Fibroblast of lung (primary cell): ENCODE data around the gene BMP3.

Experiments used
- CTCF ChIP-seq, 2 donors: IDR thresholded peaks in 1 of 2; conservative IDR thresholded peaks in 1 of 2; 1 replicate in 1 of 2; 2 replicates in 1 of 2; pipeline ENCODE4 v1.5.1; 2011 to 2012; ENCODE audit warnings: low read length in 2 of 2, control low read depth in 1 of 2, inconsistent platforms in 1 of 2, low read depth in 1 of 2, mild to moderate bottlenecking in 1 of 2
- EZH2 ChIP-seq: IDR thresholded peaks from 2 replicates; pipeline ENCODE4 v1.5.1; 2012; ENCODE audit warnings: low read length, control low read depth, mild to moderate bottlenecking; ENCODE audit errors: missing control alignments

GRCh38 chr4:81084634-81085033, 54.1 kb downstream of the BMP3 start:
- TF ChIP-seq CTCF (conservative IDR thresholded peaks at IDR 0.05 in 1 of 2, IDR thresholded peaks at IDR 0.05 in 1 of 2; ENCODE audit: low read depth in 1 of 2, low read length in 2 of 2) (no peak), EZH2 (no peak)
